ENCODE results near the gene CAMK2N2.
A peak's percentile ranks its signal among the peaks of the same experiment; 100 is the strongest.
"Not testable (repeated sequence)": the region's sequence is repeated elsewhere in the genome, so short reads cannot be mapped to it uniquely, and the experiment has no call there.

CAMK2N2 gene

GRCh38 chr3:184272269-184272668, 10.9 kb upstream of the CAMK2N2 start:
- no peak for DNase-seq

- DNase-seq, result not testable (repeated sequence)
Measured at GRCh38 chr3:184267249-184267648, 5.9 kb upstream of the CAMK2N2 start.

GRCh38 chr3:184262764-184263179, 1.4 kb upstream of the CAMK2N2 start:
- DNase-seq, result no peak

GRCh38 chr3:184261854-184262763, 756 bp upstream of the CAMK2N2 start:
- DNase-seq, result peak; percentile 61

GRCh38 chr3:184260724-184261269, 556 bp downstream of the CAMK2N2 start:
- DNase-seq, result no peak

GRCh38 chr3:184259878-184260723, 1.3 kb downstream of the CAMK2N2 start:
- peak; percentile 36 for DNase-seq

- no peak for DNase-seq
Measured at GRCh38 chr3:184259396-184259877, 1.9 kb downstream of the CAMK2N2 start.

- DNase-seq, result no peak
Measured at GRCh38 chr3:184258926-184259325, 2.4 kb downstream of the CAMK2N2 start.

- DNase-seq, result no peak
Measured at GRCh38 chr3:184257083-184257915, 4.1 kb downstream of the CAMK2N2 start.

- DNase-seq, result no peak
Measured at GRCh38 chr3:184255291-184256039, 5.9 kb downstream of the CAMK2N2 start.

- DNase-seq, result peak; percentile 92
Measured at GRCh38 chr3:184250167-184250828, 11.1 kb downstream of the CAMK2N2 start.

GRCh38 chr3:184249412-184250166, 11.8 kb downstream of the CAMK2N2 start, which contains the start of gene EEF1AKMT4:
Gene EEF1AKMT4 (plus strand): TSS chr3:184249672. CDS start chr3:184249695, 23 bp downstream.
- peak; percentile 98 for DNase-seq

- peak; percentile 86 for DNase-seq
Measured at GRCh38 chr3:184248454-184249411, 12.6 kb downstream of the CAMK2N2 start, which contains the start of gene ALG3. Gene ALG3 (minus strand): TSS chr3:184248962. CDS start chr3:184248940, 22 bp downstream.

GRCh38 chr3:184242297-184242685, 19.1 kb downstream of the CAMK2N2 start:
- no peak for DNase-seq

GRCh38 chr3:184241447-184242296, 19.7 kb downstream of the CAMK2N2 start:
- peak; percentile 11 for DNase-seq

- no peak for DNase-seq
Measured at GRCh38 chr3:184241141-184241446, 20.3 kb downstream of the CAMK2N2 start.

GRCh38 chr3:184240384-184241140, 20.8 kb downstream of the CAMK2N2 start:
- DNase-seq, result peak; percentile 28
